Effector CD8-positive, alpha-beta T cell (primary cell): ENCODE measurements around the gene YLPM1.
A peak's percentile ranks its signal among the peaks of the same experiment; 100 is the strongest.

Experiments used
- DNase-seq: peaks from one replicate; lab custom pipeline; 2025; lab: John Stamatoyannopoulos, UW

YLPM1 gene

DNA sequence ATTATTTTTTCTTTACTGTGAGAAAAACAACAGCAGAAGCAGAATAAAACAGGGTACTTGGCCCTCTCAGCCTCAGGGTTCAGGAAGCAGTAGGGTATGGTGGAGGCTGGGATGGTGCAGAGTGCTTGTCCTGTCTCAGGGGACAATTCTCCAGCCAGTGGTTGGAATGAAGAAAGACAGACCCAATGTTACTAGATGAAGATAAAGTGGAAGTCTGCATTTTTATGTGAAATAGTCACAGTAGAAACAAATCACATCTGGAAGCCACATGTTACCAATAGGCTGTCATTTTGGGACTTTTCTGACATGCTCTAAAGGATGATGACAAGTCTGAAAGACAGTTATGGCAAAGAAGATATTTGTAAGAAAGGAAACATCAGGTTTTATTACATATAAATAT lies 80.5 kb downstream of the YLPM1 start:
- no peak for DNase-seq

GRCh38 chr14:74846168-74846567 lies 83.1 kb downstream of the YLPM1 start:
- DNase-seq = no peak

DNA sequence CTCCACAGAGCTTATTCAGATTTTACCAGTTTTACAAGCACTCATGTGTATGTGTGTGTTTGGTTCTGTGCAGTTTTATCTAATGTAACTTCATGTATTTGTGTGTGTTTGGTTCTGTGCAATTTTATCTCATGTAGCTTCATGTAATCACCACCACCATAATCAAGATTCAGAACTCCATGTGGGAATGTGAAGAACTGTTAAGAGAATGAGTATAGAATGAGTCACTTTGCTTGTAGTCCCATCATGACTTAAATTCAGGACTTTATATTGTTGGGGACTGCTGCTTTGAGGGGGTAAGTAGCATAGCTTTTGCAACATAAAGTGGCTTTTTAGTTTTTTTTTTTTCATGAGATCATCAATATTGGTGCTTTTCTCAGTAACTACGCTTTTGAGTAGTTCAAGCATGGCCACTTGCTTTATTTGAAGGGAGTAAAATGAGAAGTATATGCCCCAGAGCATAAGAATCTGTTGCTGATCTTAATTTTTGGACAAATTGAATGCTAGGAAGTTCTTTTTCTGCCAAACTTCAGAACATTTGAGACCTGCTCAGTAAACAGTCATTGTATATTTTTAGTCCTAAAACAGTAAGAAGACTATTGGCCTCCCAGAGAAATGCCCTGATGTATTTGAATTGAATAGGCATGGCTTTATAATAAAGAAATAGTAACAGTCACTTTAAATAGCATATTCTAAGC lies 84.0 kb downstream of the YLPM1 start:
- no peak for DNase-seq

DNA sequence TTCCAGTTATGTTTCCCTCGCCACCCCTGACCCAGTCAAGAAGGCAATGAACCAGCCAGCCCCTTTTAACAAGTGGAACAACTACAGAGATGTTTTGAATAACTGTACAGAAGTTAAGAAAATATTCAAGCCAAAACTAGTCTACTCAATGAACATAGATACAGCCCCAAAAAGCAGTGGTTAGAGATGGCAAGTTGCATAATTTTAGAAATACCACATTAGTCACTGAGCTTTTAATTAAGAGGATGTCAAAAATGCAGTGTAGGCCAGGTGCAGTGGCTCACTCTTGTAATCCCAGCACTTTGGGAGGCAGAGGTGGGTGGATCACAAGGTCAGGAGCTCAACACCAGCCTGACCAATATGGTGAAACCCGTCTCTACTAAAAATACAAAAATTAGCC lies 85.7 kb downstream of the YLPM1 start:
- DNase-seq = no peak

DNA sequence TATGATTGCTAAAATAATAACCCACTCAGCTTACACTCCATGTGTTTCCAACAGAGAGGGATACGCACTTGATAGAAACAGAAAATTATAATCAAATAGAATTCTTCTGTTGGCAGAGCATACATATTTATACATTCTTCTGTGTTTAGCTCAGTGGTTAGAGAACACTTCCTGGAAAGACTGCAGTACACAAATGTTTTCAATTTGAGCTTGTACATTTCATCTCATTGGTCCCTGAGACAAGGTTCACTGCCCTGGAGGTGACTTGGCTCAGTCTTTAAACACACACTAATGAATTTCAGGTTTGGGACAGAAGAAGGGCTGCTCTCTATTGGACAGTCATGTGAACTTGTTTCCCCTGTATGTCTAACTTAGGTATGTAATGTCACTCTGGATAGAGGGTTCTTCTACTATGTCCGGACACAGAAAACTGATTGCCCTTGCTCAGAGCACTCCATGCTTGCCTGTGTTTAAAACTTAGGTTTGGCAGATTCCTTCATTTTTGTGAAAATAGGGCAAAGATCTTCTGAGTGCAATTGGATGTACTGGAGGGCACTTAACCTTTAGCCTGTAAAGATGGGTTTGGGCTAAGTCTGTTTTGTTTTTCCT lies 89.9 kb downstream of the YLPM1 start:
- DNase-seq = no peak

- no peak for DNase-seq
Observed at GRCh38 chr14:74853581-74853980, 90.5 kb downstream of the YLPM1 start.

- DNase-seq = no peak
Observed at GRCh38 chr14:74855021-74855420, 91.9 kb downstream of the YLPM1 start.

DNA sequence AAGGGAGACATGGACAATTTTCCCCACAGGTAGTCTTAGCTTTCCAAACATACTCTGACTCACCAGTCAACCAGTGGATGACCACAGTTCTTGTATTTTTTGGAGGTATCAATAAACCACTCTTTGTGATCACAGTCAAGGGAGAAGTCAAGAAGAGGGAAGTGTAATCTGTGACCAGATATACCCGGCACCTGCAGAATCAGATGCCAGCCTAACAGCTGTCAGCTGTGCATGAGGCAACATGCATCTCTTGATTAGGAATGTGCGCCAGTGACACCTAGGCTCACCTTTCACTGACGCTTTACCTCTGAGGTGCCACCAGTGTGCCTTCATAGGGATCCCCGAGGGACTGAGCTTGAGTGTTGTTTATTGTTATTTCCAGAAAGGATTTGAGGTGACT lies 92.8 kb downstream of the YLPM1 start:
- DNase-seq = no peak

DNA sequence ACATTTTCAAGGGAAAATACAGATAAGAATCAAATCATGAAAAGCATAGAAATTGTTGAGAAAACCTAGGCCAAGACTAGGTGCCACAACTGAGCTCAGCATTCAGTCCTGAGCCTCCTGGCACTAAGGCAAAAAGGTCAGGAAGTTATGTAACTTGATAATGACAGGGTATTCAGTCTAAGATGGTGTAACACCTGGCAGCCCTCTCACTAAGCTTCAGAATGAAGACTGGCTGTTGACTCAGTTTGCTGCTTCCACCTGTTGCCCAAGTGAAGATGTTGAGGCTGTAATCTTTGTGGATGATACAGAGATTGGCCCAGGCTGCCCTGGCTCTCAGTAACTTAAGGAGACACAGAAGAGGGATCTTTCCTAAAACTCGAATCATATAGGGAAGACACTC lies 93.2 kb downstream of the YLPM1 start:
- no peak for DNase-seq

DNA sequence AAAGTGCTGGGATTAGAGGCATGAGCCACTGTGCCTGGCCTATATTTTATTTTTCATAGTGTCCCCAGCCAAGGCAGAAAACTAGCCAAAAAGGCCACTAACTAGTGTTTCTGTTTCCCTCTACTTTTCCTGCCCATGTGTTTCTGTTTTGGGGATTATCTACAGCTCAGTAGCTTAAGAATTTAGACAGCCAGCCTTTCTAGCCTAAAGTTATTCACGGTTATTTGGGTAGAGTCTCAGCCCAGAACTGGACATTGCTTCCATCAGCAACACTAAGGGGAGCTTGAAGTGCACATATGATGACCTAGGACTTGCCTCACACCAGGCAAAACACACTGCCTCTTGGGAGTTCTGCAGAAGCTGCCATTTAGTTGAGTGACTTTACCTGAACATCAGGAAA lies 94.9 kb downstream of the YLPM1 start:
- DNase-seq = no peak

GRCh38 chr14:74859757-74860552 lies 96.8 kb downstream of the YLPM1 start:
- no peak for DNase-seq

- DNase-seq = peak; percentile 94
Observed at GRCh38 chr14:74860899-74861733, 98.0 kb downstream of the YLPM1 start.

DNA sequence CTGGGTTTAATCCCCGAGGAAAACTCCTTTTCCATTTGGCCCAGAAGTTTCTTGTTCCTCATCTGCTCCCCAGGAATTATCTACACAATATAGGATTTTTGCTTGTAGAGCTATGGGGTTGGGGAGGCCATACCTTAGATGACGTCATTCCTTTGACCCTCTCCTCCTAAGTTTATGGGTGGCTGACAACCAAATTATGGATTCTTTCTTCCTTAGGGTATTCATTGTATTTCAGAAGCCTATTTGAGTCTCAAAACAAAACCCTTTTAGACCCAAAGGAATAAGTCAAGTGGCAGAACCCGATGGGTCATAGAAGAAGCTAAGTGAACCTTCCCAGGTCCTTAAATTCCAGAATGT lies 98.6 kb downstream of the YLPM1 start:
- no peak for DNase-seq

- no peak for DNase-seq
Observed at GRCh38 chr14:74863274-74863673, 100.2 kb downstream of the YLPM1 start.

- DNase-seq = no peak
Observed at GRCh38 chr14:74864198-74864597, 101.1 kb downstream of the YLPM1 start.

DNA sequence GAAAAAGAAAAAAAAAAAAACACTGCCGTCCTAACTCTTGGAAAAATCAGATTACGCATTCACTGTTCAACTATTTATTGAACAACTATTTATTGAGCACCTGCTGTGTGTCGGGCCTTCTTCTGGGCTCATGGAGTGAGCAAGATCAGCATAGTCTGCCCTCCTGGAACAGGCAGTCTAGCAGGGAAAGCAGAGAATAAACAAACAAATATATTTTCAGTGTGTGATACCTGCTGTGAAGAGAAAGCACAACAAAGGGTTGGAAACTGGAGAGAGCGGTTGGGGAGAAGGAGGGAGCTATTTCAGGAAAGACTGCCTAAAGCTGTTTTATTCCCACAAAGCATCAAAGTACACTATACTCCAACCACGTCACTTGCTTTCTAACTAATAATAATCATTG lies 102.0 kb downstream of the YLPM1 start:
- no peak for DNase-seq

DNA sequence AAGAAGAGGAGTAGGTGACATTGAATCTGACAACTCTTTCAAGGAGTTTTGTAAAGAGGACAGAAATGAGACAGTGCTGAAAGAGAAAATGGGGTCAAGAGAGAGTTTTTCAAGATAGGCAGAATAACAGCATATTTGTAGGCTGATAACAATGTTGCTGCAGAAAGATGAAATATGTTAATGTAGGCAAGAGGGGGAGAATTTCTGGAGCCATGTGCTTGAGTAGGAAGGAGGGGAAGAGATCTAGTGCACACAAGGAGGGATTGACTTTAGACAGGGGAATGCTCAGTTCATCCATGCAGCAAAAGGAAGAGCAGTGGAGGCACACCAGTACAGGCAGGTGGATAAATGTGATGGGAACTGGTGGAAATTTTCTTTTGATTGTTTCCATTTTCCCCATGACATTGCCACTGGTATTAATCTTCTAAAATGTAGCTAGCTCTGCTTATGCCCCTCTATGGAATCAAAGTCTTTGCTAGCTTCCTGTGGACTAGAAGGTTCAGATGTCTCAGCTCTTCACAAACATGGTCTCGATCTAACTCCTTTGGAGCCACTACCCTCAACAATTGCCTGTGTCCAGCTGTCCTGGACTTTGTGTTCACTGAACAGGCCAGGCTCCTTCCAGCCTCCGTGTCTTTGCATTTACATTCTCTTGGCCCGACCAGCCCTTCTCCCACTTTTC lies 103.7 kb downstream of the YLPM1 start:
- no peak for DNase-seq

GRCh38 chr14:74867673-74868072 lies 104.6 kb downstream of the YLPM1 start:
- DNase-seq = no peak

DNA sequence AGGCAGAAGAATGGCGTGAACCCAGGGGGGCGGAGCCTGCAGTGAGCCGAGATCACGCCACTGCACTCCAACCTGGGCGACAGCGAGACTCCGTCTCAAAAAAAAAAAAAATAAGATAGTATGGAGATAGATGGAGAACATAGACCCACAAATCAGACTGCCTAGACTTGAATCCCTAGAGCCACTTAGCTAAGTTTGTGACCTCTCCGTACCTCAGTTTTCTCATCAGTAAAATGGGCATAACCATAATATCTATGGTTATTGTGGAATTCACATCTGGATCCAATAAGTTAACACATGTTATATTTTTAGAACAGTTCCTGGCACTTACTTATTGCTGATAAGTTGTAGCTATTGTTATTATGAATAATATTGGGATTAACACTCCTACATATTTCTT lies 105.6 kb downstream of the YLPM1 start:
- no peak for DNase-seq

GRCh38 chr14:74871819-74872218 lies 108.7 kb downstream of the YLPM1 start:
- DNase-seq = no peak

- no peak for DNase-seq
Observed at GRCh38 chr14:74875204-74875603, 112.1 kb downstream of the YLPM1 start.
